ENCODE measurements around the gene RTN4IP1. TPM values are rescaled to one million over a fixed set of nuclear protein-coding genes. Genes with fewer than 3 reads are reported as not detected.

Gene RTN4IP1
- total and polyA plus RNA-seq, 10 of the 15 experiments (the other 5 are each of a cell fraction or from before 2014, with no cell fraction given) = 8.2 to 17.0 (median 9.8) TPM

DNA sequence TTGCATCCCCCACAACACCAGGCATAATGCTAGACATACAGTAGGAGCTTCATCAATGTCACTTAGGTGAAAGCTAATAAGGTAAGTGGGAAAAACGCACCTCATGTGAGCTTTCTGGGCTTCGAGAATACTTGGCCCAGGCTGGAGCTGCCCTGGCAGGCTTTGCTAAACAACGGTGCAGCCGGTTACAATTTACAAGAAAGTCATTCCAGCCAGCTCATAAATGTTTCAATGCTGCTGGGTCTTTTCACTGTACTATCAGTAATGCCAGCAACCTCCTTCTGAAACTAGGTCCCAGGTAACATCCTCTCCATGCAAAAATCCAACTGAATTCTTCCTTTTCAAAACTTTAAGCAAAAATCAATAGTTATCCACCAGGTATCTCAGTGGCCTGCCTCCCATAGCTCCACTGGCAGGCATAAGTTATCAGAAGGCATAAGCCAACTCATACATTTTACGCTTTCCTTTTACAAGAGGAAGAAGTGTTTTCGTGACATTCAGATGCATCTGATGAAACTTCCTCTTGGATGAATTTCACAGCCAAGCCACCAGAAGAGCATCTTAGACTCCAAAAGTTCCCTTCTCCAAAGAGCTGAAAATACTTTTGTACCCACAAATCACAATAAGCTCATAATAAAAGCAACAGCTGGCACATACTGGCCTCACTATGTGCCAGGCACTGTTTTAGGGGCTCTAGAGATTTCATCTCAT is 56.3 kb downstream of the RTN4IP1 start:
- ChIA-PET SMC1A (ENCODE audit: uncharacterized antibody, unreplicated experiment) (interaction anchor here (0.7 to 2.5 kb wide), 3 partner anchors 23 to 233 kb away, joined by 3 to 9 read pairs (median 3); no protein-coding TSS in a partner anchor), RAD21 (ENCODE audit: unreplicated experiment) (interaction anchor here (1.0 to 1.7 kb wide), 3 partner anchors 128 to 406 kb away, joined by 3 to 7 read pairs (median 3); no protein-coding TSS in a partner anchor), POLR2A (interaction anchor here (0.5 kb wide), 1 partner anchor 236 kb away, joined by 3 read pairs; no protein-coding TSS in a partner anchor), CTCF (interaction anchor here (0.9 to 16.5 kb wide), 6 partner anchors 10 to 406 kb away, joined by 3 to 403 read pairs (median 4); no protein-coding TSS in a partner anchor)
- no peak overlapping the region for H2AFZ ChIP-seq (ENCODE audit: control insufficient read depth, low read depth, low read length)
- no peak for ATAC-seq
- H3K9ac ChIP-seq (ENCODE audit: control insufficient read depth, insufficient read depth, low read length) = no peak overlapping the region
- intact Hi-C loops (cut with micrococcal nuclease; ENCODE audit: unreplicated experiment) (no loop called here), in situ Hi-C loops (cut with MboI) (no loop called here)
- H3K4me1 ChIP-seq (ENCODE audit: control insufficient read depth, insufficient read depth, low read length) = no peaks in the 10 kb centered on the region
- H3K27ac ChIP-seq (ENCODE audit: control insufficient read depth, insufficient read depth) = no peak overlapping the region
- peaks cover 0 to 11% of the 10 kb centered on the region in 2 experiments for H3K36me3 ChIP-seq (ENCODE audit: control insufficient read depth in 2 of 2, insufficient read depth in 2 of 2, low read length in 1 of 2)
- 96% methylated on average over 6 of the region's 6 CpGs for WGBS (ENCODE audit: insufficient coverage, insufficient replicate concordance, low lambda C conversion rate, missing lambda C conversion rate)
- no peak for FAIRE-seq
- no peak overlapping the region for H3K4me2 ChIP-seq (ENCODE audit: control insufficient read depth, insufficient read depth)
- no peaks in the 10 kb centered on the region for H3K79me2 ChIP-seq (ENCODE audit: control insufficient read depth, insufficient read depth, low read length)
- no TSS peak for BruUV-seq (replicated peaks)
- H4K20me1 ChIP-seq (ENCODE audit: control insufficient read depth, insufficient read depth) = no peaks in the 10 kb centered on the region
- DNase-seq (ENCODE audit: low read depth, low spot score) = no peak
- H3K4me3 ChIP-seq = no peak overlapping the region
- H3K27me3 ChIP-seq (replicated peaks in 1 of 2; ENCODE audit: control insufficient read depth in 2 of 2, insufficient read depth in 2 of 2, low read length in 1 of 2) = no peaks in the 10 kb centered on the region
- no peaks in the 10 kb centered on the region for H3K9me3 ChIP-seq (replicated peaks; ENCODE audit: control insufficient read depth, insufficient read depth, low read length)
- TF ChIP-seq, protein P1, sequence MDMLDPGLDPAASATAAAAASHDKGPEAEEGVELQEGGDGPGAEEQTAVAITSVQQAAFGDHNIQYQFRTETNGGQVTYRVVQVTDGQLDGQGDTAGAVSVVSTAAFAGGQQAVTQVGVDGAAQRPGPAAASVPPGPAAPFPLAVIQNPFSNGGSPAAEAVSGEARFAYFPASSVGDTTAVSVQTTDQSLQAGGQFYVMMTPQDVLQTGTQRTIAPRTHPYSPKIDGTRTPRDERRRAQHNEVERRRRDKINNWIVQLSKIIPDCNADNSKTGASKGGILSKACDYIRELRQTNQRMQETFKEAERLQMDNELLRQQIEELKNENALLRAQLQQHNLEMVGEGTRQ (IDR thresholded peaks at IDR 0.05; ENCODE audit: borderline replicate concordance, low read depth, low read length) = no peak
- TF ChIP-seq, protein P2, sequence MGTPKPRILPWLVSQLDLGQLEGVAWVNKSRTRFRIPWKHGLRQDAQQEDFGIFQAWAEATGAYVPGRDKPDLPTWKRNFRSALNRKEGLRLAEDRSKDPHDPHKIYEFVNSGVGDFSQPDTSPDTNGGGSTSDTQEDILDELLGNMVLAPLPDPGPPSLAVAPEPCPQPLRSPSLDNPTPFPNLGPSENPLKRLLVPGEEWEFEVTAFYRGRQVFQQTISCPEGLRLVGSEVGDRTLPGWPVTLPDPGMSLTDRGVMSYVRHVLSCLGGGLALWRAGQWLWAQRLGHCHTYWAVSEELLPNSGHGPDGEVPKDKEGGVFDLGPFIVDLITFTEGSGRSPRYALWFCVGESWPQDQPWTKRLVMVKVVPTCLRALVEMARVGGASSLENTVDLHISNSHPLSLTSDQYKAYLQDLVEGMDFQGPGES (IDR thresholded peaks at IDR 0.05) = no peak
- TF ChIP-seq, protein P3, sequence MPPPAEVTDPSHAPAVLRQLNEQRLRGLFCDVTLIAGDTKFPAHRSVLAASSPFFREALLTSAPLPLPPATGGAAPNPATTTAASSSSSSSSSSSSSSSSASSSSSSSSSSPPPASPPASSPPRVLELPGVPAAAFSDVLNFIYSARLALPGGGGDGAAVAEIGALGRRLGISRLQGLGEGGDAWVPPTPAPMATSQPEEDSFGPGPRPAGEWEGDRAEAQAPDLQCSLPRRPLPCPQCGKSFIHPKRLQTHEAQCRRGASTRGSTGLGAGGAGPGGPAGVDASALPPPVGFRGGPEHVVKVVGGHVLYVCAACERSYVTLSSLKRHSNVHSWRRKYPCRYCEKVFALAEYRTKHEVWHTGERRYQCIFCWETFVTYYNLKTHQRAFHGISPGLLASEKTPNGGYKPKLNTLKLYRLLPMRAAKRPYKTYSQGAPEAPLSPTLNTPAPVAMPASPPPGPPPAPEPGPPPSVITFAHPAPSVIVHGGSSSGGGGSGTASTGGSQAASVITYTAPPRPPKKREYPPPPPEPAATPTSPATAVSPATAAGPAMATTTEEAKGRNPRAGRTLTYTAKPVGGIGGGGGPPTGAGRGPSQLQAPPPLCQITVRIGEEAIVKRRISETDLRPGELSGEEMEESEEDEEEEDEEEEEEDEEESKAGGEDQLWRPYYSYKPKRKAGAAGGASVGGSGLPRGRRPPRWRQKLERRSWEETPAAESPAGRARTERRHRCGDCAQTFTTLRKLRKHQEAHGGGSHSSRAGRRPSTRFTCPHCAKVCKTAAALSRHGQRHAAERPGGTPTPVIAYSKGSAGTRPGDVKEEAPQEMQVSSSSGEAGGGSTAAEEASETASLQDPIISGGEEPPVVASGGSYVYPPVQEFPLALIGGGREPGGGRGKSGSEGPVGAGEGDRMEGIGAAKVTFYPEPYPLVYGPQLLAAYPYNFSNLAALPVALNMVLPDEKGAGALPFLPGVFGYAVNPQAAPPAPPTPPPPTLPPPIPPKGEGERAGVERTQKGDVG (CRISPR knock-in tag; IDR thresholded peaks at IDR 0.05) = no peak
- no peak for TF ChIP-seq STAT1 (conservative IDR thresholded peaks at IDR 0.05)
- no peak for TF ChIP-seq CBFB (IDR thresholded peaks at IDR 0.05; ENCODE audit: low read depth)
- TF ChIP-seq RUNX3 (IDR thresholded peaks at IDR 0.05; ENCODE audit: low read length) = no peak
- TF ChIP-seq ZNF384 (IDR thresholded peaks at IDR 0.05; ENCODE audit: borderline replicate concordance, low read depth, low read length) = no peak
- TF ChIP-seq, protein P4, sequence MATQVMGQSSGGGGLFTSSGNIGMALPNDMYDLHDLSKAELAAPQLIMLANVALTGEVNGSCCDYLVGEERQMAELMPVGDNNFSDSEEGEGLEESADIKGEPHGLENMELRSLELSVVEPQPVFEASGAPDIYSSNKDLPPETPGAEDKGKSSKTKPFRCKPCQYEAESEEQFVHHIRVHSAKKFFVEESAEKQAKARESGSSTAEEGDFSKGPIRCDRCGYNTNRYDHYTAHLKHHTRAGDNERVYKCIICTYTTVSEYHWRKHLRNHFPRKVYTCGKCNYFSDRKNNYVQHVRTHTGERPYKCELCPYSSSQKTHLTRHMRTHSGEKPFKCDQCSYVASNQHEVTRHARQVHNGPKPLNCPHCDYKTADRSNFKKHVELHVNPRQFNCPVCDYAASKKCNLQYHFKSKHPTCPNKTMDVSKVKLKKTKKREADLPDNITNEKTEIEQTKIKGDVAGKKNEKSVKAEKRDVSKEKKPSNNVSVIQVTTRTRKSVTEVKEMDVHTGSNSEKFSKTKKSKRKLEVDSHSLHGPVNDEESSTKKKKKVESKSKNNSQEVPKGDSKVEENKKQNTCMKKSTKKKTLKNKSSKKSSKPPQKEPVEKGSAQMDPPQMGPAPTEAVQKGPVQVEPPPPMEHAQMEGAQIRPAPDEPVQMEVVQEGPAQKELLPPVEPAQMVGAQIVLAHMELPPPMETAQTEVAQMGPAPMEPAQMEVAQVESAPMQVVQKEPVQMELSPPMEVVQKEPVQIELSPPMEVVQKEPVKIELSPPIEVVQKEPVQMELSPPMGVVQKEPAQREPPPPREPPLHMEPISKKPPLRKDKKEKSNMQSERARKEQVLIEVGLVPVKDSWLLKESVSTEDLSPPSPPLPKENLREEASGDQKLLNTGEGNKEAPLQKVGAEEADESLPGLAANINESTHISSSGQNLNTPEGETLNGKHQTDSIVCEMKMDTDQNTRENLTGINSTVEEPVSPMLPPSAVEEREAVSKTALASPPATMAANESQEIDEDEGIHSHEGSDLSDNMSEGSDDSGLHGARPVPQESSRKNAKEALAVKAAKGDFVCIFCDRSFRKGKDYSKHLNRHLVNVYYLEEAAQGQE (IDR thresholded peaks at IDR 0.05; ENCODE audit: low read depth, low read length) = no peak
- no peak for TF ChIP-seq MTA3 (IDR thresholded peaks at IDR 0.05; ENCODE audit: borderline replicate concordance, low read length)
- TF ChIP-seq TBL1XR1 (IDR thresholded peaks at IDR 0.05; ENCODE audit: low read depth, low read length) = no peak

Measured in GM12878 (cell line).